ENCODE results near the gene ACAD9. TPM values are rescaled to one million over a fixed set of nuclear protein-coding genes. Genes with fewer than 3 reads are reported as not detected.

ACAD9 gene
- total and polyA plus RNA-seq, 2 of the 13 experiments (the other 11 are each of a cell fraction or from before 2014, with no cell fraction given), result 15.3 to 38.2 TPM

DNA sequence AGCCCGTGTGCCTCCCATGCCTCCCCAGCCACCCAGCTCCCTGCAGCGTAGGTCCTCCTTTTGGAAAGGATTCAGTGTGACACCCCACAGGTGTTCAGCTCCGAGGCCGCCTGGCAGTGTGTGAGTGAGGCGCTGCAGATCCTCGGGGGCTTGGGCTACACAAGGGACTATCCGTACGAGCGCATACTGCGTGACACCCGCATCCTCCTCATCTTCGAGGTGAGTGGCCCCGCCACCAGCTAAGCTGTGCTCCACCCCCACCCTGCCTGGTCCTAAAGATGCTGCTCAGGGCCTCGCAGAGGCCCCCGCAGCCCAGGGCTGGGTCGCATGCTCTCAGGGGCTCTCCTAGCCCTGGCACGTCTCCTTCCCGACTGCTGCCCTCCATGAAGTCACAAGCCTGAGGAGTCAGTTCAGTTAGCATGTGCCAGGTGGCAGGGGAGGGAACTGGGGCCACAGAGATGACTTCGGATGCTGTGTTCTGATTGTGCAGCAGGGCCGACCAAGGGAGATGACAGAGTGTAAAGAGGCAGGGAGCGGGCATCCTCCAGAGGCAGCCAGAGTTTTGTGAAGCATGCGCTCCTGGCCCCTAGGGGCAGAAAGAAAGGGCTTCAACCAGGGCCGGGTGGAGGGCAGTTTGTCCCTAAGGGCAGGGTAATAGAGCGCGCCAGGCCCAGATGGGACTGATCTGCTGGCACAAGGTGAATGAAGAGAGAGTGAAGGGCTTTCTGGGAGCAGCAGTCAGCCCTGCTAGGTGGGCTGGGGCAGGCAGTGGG, 26.8 kb downstream of the ACAD9 start (continued):
- TF ChIP-seq MXD4 (CRISPR knock-in tag; IDR thresholded peaks at IDR 0.05), result no peak
- TF ChIP-seq MYPOP (CRISPR knock-in tag; IDR thresholded peaks at IDR 0.05), result no peak
- TF ChIP-seq KAT8 (CRISPR knock-in tag; IDR thresholded peaks at IDR 0.05), result no peak
- TF ChIP-seq ERF (CRISPR knock-in tag; IDR thresholded peaks at IDR 0.05), result no peak

DNA sequence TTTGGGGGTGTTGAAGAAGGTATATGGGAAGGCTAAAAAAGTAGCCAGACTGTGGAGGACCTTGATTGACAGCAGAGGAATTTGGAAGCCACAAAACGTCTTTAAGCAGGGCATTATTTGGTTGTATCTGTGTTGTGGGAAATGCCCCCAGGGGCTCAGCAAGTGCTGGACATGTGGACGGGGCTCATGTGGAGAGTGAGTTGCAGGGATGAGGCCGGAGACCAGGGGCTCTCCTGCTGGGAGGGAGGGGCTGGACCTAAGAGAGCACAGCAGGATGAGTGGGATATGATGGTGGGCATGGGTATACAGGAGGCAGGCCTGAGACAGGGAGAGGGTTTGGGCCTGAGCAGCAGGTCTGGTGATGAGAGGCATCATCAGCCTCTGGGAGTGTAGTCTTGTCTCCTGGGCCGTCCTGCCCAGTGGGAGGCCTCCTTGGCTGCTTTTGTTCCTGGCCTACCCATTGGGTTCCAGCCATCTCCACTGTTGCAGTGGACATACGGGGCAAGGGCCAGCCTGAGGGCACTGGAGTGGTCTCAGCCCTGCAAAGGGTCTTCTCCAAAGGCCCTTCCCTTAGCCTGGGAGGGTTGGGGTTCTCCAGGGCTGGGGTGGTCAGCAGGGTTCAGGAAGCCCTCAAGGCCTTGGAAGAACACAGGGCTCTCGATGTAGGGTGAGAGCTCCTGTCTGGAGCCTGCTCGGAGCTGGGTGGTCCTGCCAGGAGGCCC, 27.5 kb downstream of the ACAD9 start:
- Histone ChIP-seq H3K9ac (ENCODE audit: insufficient read depth, low read depth, low read length) (no peak overlapping the region), H3K27ac (ENCODE audit: extremely low read length, insufficient read depth, low read length) (no peak overlapping the region), H3K4me3 (replicated peaks in 1 of 3; ENCODE audit: insufficient read depth in 1 of 3, low read depth in 2 of 3, low read length in 3 of 3) (no peak overlapping the region), H4K20me1 (ENCODE audit: insufficient read depth, low read length) (no peaks in the 10 kb centered on the region), H2AFZ (ENCODE audit: low read length) (no peak overlapping the region), H3K36me3 (replicated peaks in 1 of 2; ENCODE audit: control insufficient read depth in 1 of 2, insufficient read depth in 2 of 2, low read length in 2 of 2) (peaks cover 37 to 80% of the 10 kb centered on the region in 2 experiments), H3K4me1 (ENCODE audit: insufficient read depth, low read length) (no peaks in the 10 kb centered on the region), H3K4me2 (ENCODE audit: low read depth, low read length) (no peak overlapping the region), H3K27me3 (ENCODE audit: control insufficient read depth in 1 of 2, insufficient read depth in 2 of 2, low read length in 2 of 2) (no peaks in the 10 kb centered on the region), H3K79me2 (ENCODE audit: insufficient read depth, low read length) (no peaks in the 10 kb centered on the region), H3K9me3 (ENCODE audit: low read length) (no peaks in the 10 kb centered on the region)
- DNase-seq (ENCODE audit: low spot score) (no peak), FAIRE-seq (no peak), ATAC-seq (no peak)
- in situ Hi-C loops (cut with HindIII; ENCODE audit: extremely low pct_ligation_motif_present, low pct_unique_long_range_greater_than_20kb) (no loop called here), intact Hi-C loops (cut with micrococcal nuclease; ENCODE audit: unreplicated experiment) (no loop called here)
- ChIA-PET POLR2A (no interaction called here), CTCF (ENCODE audit: low intra/inter-chr PET ratio, low total read pairs) (no interaction called here)
- no TSS peak for BruUV-seq (replicated peaks)
- TF ChIP-seq PHB2 (IDR thresholded peaks at IDR 0.05; ENCODE audit: partially characterized antibody), result no peak
- 80% methylated on average over 4 of the region's 7 CpGs for WGBS (ENCODE audit: low lambda C conversion rate)

Data from HepG2 (cell line).